GM19452 (cell line): ENCODE measurements around the gene ATP10D.

Source experiments
- ATAC-seq: cut with Tn5 transposase; IDR thresholded peaks from one replicate; pipeline ENCODE4 v1.9.1; 2021; ENCODE audit not compliant: unreplicated experiment

ATP10D gene

GRCh38 chr4:47485047-47485692 is at the start of gene ATP10D:
Gene ATP10D, plus strand, starts transcription at chr4:47485275. Its CDS starts 27,266 bp downstream, at chr4:47512541.
- peak; percentile 93 for ATAC-seq

- peak; percentile 81 for ATAC-seq
Observed at GRCh38 chr4:47442980-47443379, 42.1 kb upstream of the ATP10D start.

GRCh38 chr4:47444031-47444430 is 41.0 kb upstream of the ATP10D start:
- no peak for ATAC-seq

- no peak for ATAC-seq
Observed at GRCh38 chr4:47451657-47452056, 33.4 kb upstream of the ATP10D start.

- peak; percentile 26 for ATAC-seq
Observed at GRCh38 chr4:47462799-47463234, 22.3 kb upstream of the ATP10D start.

GRCh38 chr4:47463235-47463956 is 21.7 kb upstream of the ATP10D start, which contains the start of gene COMMD8:
Gene COMMD8, minus strand, starts transcription at chr4:47463702. Its CDS starts 51 bp downstream, at chr4:47463651.
- ATAC-seq, result peak; percentile 89

GRCh38 chr4:47465004-47465403 is 20.1 kb upstream of the ATP10D start:
- ATAC-seq, result peak; percentile 33

- no peak for ATAC-seq
Observed at GRCh38 chr4:47466056-47466785, 18.9 kb upstream of the ATP10D start.

- no peak for ATAC-seq
Observed at GRCh38 chr4:47468706-47469365, 16.2 kb upstream of the ATP10D start.

- no peak for ATAC-seq
Observed at GRCh38 chr4:47469951-47470350, 15.1 kb upstream of the ATP10D start.

- no peak for ATAC-seq
Observed at GRCh38 chr4:47471064-47471463, 14.0 kb upstream of the ATP10D start.

- ATAC-seq, result no peak
Observed at GRCh38 chr4:47471591-47471990, 13.5 kb upstream of the ATP10D start.

GRCh38 chr4:47473141-47473750 is 11.8 kb upstream of the ATP10D start:
- ATAC-seq, result no peak

GRCh38 chr4:47474799-47475198 is 10.3 kb upstream of the ATP10D start:
- ATAC-seq, result no peak

GRCh38 chr4:47475411-47475810 is 9.7 kb upstream of the ATP10D start:
- no peak for ATAC-seq

- ATAC-seq, result no peak
Observed at GRCh38 chr4:47478804-47479203, 6.3 kb upstream of the ATP10D start.

- no peak for ATAC-seq
Observed at GRCh38 chr4:47482326-47482725, 2.7 kb upstream of the ATP10D start.

- ATAC-seq, result no peak
Observed at GRCh38 chr4:47483745-47484144, 1.3 kb upstream of the ATP10D start.

GRCh38 chr4:47484168-47484567 is 907 bp upstream of the ATP10D start:
- peak; percentile 29 for ATAC-seq

GRCh38 chr4:47485768-47486167 is 693 bp downstream of the ATP10D start:
- no peak for ATAC-seq

GRCh38 chr4:47486231-47486673 is 1.2 kb downstream of the ATP10D start:
- no peak for ATAC-seq
